Activated naive CD8-positive, alpha-beta T cell treated with anti-CD3 and anti-CD28 coated beads for 36 hours (primary cell): Measurements from ENCODE around the gene TAF11L5. TPM values are rescaled to one million over a fixed set of nuclear protein-coding genes. Genes with fewer than 3 reads are reported as not detected.
"Not testable (repeated sequence)": the region's sequence is repeated elsewhere in the genome, so short reads cannot be mapped to it uniquely, and the experiment has no call there.

Experiments used
- DNase-seq: peaks from one replicate; pipeline ENCODE4 v3.0.0; 2021
- H3K27ac Mint-ChIP-seq: one replicate; pipeline ENCODE4 v1.8.0; 2022; ENCODE audit warnings: mild to moderate bottlenecking, moderate library complexity, mixed read lengths
- H3K27me3 Mint-ChIP-seq: one replicate; pipeline ENCODE4 v1.8.0; 2022; ENCODE audit warnings: mild to moderate bottlenecking, mixed read lengths
- H3K36me3 Mint-ChIP-seq: one replicate; pipeline ENCODE4 v1.8.0; 2021; ENCODE audit warnings: mild to moderate bottlenecking, mixed read lengths
- H3K4me1 Mint-ChIP-seq: one replicate; pipeline ENCODE4 v1.8.0; 2021; ENCODE audit warnings: mixed read lengths
- H3K4me3 Mint-ChIP-seq: one replicate; pipeline ENCODE4 v1.8.0; 2022; ENCODE audit warnings: mild to moderate bottlenecking, moderate library complexity, mixed read lengths
- H3K9me3 Mint-ChIP-seq: one replicate; pipeline ENCODE4 v1.8.0; 2022; ENCODE audit warnings: mixed read lengths
- total RNA-seq, 2 experiments: library from RNA; stranded (reverse); gene quantifications; one replicate each; pipeline ENCODE4 v1.2.3, GENCODE V29; 2021

TAF11L5 gene
- total RNA-seq, 2 experiments from 2014 or later: not detected

DNA sequence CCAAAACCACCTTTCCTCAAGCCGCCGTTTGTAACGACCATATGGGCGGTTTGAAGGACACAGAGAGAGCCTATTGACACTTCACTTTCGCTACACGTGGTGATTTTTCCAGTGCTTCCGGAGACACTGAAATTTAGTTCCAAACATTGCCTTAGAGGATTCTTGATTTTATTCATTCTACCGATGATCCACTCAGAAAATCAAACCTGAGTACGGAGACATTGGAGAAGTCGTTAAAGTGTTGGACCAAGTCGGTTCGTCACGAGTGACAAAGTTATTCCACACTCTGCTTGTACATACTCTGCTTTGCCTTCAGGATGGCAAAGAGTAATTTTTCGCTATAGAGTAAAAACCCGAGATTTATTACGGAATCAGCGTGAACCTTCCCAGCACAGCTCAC lies 1.5 kb downstream of the TAF11L5 start:
- not testable (repeated sequence) for H3K27me3 Mint-ChIP-seq, H3K4me1 Mint-ChIP-seq, H3K27ac Mint-ChIP-seq, DNase-seq, H3K9me3 Mint-ChIP-seq, H3K4me3 Mint-ChIP-seq, H3K36me3 Mint-ChIP-seq

DNA sequence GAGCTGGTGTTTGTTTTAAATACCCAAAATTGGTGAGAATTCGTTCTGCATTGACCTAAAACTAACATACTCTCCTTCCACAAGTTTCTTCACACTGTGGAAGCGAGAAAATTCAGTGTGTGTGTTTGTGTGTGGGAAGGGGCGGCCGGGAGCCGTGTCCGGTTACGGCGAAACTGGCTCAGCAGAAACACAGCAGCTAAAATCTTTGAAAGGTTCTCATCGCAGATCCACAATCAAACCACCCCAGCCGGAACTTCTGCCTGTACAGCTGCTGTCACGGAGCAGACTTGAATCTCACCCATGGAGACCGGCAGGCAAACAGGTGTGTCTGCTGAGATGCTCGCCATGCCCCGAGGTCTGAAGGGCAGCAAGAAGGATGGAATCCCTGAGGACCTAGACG lies 3.3 kb downstream of the TAF11L5 start, which contains the start of gene TAF11L6:
Gene TAF11L6 (plus strand): TSS at position 301 of the 400 bp plus-strand sequence.
- H3K27ac Mint-ChIP-seq, H3K27me3 Mint-ChIP-seq, DNase-seq, H3K4me1 Mint-ChIP-seq, H3K4me3 Mint-ChIP-seq, H3K9me3 Mint-ChIP-seq, H3K36me3 Mint-ChIP-seq: not testable (repeated sequence)

Other genes starting within 250 kb of the TAF11L5 start
- gene TAF11L2, start 27.0 kb upstream of the TAF11L5 start, total RNA-seq: not detected
- not detected for gene TAF11L3, start 6.9 kb upstream of the TAF11L5 start, total RNA-seq
- not detected for gene TAF11L4, start 3.4 kb upstream of the TAF11L5 start, total RNA-seq
- not detected for gene TAF11L6, start 3.4 kb downstream of the TAF11L5 start, total RNA-seq
- not detected for gene TAF11L7, start 60.5 kb downstream of the TAF11L5 start, total RNA-seq
- gene TAF11L8, start 65.7 kb downstream of the TAF11L5 start, total RNA-seq: not detected
- gene TAF11L9, start 69.2 kb downstream of the TAF11L5 start, total RNA-seq: not detected
- not detected for gene TAF11L10, start 72.6 kb downstream of the TAF11L5 start, total RNA-seq
- not detected for gene TAF11L11, start 78.9 kb downstream of the TAF11L5 start, total RNA-seq
- gene TAF11L12, start 85.2 kb downstream of the TAF11L5 start, total RNA-seq: not detected
- not detected for gene TAF11L13, start 106.9 kb downstream of the TAF11L5 start, total RNA-seq
- gene TAF11L14, start 109.2 kb downstream of the TAF11L5 start, total RNA-seq: not detected